ENCODE results near the gene CD200R1. TPM values are rescaled to one million over a fixed set of nuclear protein-coding genes. Genes with fewer than 3 reads are reported as not detected.

CD200R1 gene
- total and polyA plus RNA-seq, 2 of the 8 experiments (the other 6 are each of a cell fraction or from before 2014, with no cell fraction given), result 0.02 TPM; not detected in 1

DNA sequence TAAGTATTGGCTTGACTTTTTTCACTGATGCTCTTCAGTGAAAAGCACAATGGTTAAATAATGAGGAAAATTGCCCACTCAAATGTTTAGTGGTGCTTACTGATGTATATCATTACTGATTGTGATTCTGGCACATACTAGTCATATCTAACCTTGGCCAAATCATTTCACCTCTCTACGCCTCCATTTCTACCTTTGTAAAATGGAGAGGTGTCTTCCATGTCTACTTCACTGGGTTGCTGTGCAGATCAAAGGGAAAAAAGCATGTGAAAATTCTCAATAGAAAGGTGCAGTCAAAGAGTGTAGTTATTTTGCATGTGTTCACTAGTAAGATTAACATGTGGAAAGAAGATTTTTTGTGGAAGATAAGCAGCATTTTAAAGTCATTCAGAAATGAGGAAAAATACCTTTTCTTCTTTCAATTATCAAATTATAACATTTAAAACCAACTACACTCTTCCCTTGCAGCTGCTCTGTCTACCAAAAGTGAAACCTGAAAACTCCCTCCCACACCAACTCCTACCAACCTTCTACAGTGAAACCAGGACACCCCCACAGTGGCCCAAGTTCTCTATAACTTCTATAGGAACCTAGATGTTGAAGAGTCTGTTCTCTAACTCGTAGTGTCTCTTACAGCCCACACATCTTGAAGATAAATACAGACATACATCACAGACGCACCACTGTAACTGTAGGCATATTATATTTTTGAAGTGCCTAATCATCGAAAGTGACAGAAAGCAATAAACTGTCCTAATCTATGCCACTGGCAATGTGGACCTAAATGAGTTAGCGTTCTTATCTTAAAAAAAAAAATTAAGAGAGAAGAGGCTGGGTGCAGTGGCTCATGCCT is 1.4 kb downstream of the CD200R1 start (continued):
- no peak for TF ChIP-seq KDM1A (IDR thresholded peaks at IDR 0.05; ENCODE audit: borderline replicate concordance, low read length)
